ENCODE results near the gene CAPN5.

GRCh38 chr11:77068457-77069335, 1.9 kb downstream of the CAPN5 start:
- TF ChIP-seq CTCF (IDR thresholded peaks at IDR 0.05) (no peak), EP300 (IDR thresholded peaks at IDR 0.05) (no peak)

Data from tibial nerve (tissue), 4 donors.